ENCODE data around the gene BCAR1.
"Not testable (repeated sequence)": the region's sequence is repeated elsewhere in the genome, so short reads cannot be mapped to it uniquely, and the experiment has no call there.

Gene BCAR1

GRCh38 chr16:75271441-75272096 lies 20.1 kb upstream of the BCAR1 start:
- DNase-seq: no peak

DNA sequence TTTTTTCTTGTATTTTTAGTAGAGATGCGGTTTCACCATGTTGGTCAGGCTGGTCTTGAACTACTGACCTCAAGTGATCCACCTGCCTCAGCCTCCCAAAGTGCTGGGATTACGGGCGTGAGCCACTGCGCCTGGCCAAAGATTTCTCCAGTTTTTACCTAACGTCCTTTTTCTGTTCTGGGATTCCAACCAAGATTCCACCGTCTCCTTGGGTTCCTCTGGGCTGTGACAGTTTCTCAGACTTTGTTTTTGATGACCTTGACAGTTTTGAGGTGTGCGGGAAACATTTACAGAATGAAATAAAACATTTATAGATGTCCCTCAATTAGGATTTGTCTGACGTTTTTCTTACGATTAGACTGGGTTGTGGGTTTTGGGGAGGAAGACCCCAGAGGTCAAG lies 17.9 kb upstream of the BCAR1 start:
- DNase-seq: not testable (repeated sequence)

GRCh38 chr16:75267631-75268264 lies 16.3 kb upstream of the BCAR1 start:
- DNase-seq: peak; percentile 93

DNA sequence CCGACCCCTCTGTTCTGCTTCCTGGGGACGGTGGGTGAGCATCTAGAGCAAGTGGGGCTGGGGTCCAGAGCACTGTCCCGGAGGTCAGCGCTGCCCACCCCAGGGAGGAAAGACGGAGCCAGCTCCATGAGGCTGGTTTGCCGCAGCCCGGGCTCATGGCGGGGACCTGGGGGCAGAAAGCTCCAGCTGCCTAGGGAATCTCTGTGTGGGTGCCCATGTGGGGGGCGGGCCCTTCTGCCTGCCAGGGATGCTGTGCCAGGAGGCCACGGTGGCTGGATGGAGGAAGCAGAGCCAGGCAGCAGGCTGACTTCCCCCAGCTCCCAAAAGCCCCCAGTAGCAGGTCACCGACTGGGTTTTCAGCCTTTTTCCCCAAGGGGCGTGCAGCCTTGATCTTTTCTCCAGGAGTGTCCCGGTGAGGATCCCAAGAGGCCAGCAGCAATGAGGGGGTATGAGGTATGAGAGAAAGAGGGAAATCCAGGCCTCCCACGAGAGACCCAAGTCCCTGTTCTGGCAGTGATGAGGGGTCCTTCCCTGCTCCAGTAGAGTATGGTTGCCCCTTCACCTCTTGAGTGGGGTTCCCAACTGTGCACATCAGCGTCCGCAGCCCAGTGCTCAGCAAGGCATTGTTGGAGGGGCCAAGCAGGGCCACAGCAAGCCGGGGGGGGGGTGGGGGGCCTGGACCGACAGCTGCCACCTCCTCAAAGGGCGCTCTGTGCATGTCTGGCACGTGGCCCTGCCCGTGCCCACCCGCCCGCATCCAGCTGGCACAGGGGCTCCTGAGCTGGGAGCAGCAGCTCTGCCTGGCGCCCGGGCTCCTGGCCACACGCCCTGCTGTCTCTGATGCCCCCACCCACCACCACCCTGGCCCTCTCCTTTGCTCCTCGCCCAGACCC lies 15.6 kb upstream of the BCAR1 start:
- peak; percentile 32 for DNase-seq

GRCh38 chr16:75265911-75266701 lies 14.7 kb upstream of the BCAR1 start:
- peak; percentile 35 for DNase-seq

DNA sequence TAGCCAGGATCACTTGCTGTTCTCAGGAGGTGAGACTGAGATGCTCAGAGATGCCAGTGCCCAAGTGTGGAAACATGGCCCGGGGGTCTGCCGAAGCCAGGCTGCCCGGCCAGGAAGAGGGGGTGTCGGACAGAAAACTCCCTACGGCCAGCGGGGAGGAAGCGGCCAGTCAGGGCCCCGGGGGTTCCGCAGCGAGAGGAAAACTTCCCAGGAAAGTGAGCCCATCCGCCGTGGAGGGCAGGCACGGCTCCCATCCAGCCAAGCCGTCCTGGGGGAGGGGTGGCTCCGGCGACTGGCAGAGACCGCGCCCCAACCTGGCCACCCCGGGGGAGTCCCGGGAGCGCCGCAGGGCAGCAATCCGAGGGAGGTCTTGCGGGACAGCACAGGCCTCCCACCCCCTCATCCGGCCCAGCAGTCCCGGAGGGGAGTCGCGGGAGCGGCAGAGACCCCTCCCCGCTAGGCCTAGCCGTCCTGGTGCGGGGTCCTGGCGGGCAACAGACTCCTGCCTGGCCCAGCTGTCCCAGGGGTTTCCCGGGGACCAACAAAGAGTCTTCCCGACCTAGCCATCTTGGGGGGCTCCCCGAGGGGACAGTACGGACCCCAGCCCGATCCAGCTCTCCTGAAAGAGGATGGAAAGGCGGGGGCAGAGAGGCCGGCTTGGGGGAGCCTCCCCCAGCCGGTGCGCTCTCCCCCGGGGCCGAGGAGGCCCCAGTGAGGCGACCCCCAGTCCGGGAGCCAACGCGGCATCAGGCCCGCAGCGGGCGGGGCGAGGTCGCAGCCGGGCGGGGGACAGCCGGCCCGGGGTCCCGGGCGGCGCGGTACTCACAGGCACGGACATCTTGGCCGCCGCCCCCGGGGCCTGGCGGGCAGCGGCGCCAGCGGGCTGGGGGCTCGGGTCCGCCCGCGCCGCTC lies 13.8 kb upstream of the BCAR1 start:
- no peak for DNase-seq

- no peak for DNase-seq
Measured at GRCh38 chr16:75264457-75264998, 13.1 kb upstream of the BCAR1 start.

- no peak for DNase-seq
Measured at GRCh38 chr16:75263963-75264445, 12.6 kb upstream of the BCAR1 start.

DNA sequence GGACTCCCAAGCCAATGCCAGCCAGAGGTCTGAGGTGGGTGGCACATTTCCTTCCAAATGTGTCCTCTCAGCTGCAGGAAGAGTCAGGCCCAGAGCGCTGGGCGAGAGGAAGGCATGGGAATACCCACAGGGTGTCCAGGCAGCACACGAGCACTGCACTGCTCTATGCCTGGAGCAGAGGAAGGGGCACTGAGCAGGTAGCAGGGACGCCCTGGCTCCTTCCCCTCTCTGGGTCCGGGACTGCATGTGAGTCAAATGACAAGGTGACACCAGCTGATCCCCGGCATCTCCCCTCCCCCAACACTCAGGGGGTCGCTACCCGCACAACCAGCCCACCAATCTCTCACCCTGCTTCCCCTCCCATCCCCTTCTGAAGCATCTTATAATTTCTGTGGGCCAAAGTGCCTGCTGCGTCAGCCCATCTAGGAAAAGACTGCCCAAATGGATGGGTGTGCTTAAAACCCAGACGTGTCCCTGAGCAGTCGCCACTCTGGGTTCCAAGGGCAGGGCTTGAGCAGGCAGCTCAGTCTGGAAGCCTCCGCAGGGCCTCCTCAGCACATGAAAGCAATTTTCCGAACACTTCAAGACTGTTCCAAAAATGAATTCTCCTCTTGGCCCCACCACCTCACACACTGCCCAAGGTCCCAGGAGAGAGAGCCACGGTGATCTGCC lies 12.0 kb upstream of the BCAR1 start:
- DNase-seq: no peak

DNA sequence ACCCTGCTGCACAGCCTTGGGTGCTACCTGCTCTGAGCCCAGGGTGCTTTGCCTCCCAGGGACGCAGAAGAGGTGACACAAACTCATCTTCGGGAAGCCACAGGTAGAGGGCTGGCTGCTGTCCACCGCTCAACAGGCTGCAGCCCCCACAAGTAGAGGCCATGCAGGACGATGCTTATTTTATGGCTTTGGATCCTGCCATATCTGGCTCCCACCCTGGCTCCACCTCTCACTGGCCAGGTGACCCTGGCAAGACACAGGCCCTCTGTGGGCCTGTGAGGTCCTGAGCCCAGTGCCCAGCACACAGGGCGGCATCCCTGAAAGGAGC lies 11.3 kb upstream of the BCAR1 start:
- no peak for DNase-seq

GRCh38 chr16:75262104-75262799 lies 10.8 kb upstream of the BCAR1 start:
- no peak for DNase-seq

DNA sequence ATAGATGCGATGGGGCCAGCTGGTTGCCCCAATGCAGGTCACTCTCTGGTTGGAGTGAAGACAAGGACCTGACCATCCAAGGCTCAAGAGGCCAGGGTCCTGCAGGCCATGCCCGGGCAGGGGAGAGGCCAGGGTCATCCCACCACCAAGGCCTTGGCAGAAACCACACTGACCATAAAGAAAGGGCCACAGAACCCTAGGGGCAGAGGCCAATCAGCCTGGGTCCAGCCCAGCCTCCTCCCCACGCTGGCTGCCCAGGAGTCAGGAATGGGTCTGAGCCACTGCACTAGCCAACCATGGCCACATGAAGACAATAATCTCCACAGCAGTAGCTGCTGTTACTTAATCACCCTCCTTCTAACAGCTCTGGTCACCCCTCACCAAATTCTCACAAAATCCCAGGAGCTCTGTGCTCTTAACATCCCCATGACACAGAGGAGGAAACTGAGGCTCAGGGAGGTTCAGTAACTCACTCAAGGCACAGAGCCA lies 10.2 kb upstream of the BCAR1 start:
- DNase-seq: no peak

- DNase-seq: no peak
Measured at GRCh38 chr16:75260851-75261589, 9.6 kb upstream of the BCAR1 start.

- DNase-seq: no peak
Measured at GRCh38 chr16:75258807-75259141, 7.3 kb upstream of the BCAR1 start.

- no peak for DNase-seq
Measured at GRCh38 chr16:75257886-75258806, 6.7 kb upstream of the BCAR1 start.

DNA sequence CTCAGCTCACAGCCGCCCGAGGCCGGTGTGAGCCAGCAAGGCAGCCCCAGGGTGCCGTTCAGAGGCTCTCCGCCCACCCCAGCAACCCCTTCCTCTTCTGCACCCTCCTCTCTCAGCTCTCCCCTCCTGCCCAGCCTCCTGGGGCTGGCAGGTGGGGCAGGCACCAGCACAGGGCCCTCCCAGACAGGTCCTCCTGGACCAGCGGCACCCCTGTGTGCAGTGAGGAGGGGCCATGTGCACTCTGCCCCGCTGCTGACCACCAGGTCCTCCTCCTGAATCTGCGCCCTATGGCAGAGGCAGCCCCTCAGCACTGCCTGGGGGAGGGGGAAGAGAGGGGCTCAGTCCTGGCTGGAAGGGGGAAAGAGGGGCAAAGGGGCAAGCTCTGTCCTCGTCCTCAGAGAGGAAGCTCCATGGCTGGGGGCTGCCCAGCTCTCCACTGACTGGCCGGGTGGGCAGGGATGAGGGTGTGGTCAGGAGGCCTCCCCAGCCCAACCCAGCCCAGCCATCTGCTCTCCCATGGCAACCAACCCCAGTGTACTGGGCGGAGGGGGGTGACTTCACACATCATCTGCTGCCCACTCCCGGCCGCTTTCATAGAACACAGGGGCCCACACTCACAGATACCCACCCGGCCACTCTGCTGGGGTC lies 5.4 kb upstream of the BCAR1 start:
- DNase-seq: no peak

DNA sequence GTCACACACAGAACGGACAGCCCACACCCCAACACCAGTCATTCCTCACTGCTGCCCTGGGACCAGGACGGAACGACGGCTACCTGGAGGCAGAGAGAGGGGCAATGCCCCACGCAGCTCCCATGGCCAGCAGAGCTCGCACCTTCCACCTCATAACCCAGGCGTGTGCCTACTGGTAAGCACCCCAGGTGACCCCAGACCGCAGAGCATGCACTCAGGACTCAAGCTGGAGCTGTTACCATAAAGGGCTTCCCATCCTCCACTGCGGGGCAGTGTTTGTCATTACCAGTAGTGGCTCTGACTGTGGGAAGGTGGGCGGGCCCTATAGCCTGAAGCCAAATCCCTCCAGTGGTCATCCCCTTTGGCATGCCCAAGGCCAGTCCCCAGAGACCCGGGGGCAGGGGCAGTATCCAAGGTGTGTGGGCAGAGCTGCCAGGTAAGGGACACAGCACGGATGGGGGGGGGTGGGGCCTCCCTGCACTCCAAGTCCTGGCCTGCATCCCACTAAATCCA lies 4.7 kb upstream of the BCAR1 start:
- DNase-seq: no peak

DNA sequence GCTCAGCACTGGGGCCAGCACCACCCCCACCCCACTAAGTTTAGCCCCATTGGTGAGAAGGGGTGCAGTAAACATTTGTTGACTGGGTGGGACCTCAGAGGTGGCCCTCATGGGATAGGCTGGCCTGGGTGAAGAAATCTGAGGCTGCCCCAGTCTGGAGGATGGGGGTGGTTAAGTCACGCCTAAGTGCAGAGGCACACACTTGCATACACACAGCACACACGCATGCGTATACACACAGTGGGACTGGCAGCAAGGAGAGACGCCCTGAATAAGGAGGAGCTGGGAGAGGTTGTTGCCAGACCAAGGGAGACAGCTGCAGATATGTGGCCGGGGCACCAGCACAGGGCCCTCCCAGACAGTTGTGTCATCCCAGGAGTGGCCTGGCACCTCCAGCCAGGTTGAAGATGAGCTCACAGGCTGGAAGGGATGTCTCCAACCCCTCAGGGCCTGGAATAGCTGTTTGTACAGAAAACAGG lies 3.0 kb upstream of the BCAR1 start:
- no peak for DNase-seq
